GM04504 (cell line): ENCODE data around the gene MALAT1.

Source experiments
- DNase-seq: peaks from one replicate; pipeline ENCODE4 v3.0.0-alpha.2; 2012; ENCODE audit warnings: low read depth

MALAT1 gene

GRCh38 chr11:65479184-65480145, 19.4 kb upstream of the MALAT1 start:
- peak; percentile 99 for DNase-seq

- DNase-seq: no peak
These were observed 16.5 kb upstream of the MALAT1 start for GRCh38 chr11:65482306-65482850.

- no peak for DNase-seq
These were observed 13.0 kb upstream of the MALAT1 start for GRCh38 chr11:65485920-65486219.

- DNase-seq: no peak
These were observed 12.0 kb upstream of the MALAT1 start for GRCh38 chr11:65486570-65487466.

GRCh38 chr11:65487467-65488272, 11.2 kb upstream of the MALAT1 start:
- DNase-seq: peak; percentile 100

GRCh38 chr11:65488273-65489034, 10.4 kb upstream of the MALAT1 start:
- DNase-seq: no peak

GRCh38 chr11:65489035-65489705, 9.7 kb upstream of the MALAT1 start:
- DNase-seq: peak; percentile 93

- DNase-seq: no peak
These were observed 9.0 kb upstream of the MALAT1 start for GRCh38 chr11:65489706-65490320.

- DNase-seq: no peak
These were observed 7.7 kb upstream of the MALAT1 start for GRCh38 chr11:65491163-65491465.

GRCh38 chr11:65491614-65492386, 7.0 kb upstream of the MALAT1 start:
- peak; percentile 94 for DNase-seq

GRCh38 chr11:65492387-65492636, 6.5 kb upstream of the MALAT1 start:
- DNase-seq: no peak

GRCh38 chr11:65492637-65493366, 6.0 kb upstream of the MALAT1 start:
- DNase-seq: no peak

GRCh38 chr11:65493367-65494176, 5.3 kb upstream of the MALAT1 start:
- peak; percentile 98 for DNase-seq

GRCh38 chr11:65496304-65497140, 2.3 kb upstream of the MALAT1 start:
- DNase-seq: no peak

- DNase-seq: peak; percentile 97
These were observed 1.5 kb upstream of the MALAT1 start for GRCh38 chr11:65497141-65498041.
